ENCODE measurements around the gene MCU. TPM values are rescaled to one million over a fixed set of nuclear protein-coding genes. Genes with fewer than 3 reads are reported as not detected.

MCU gene
- total RNA-seq, 1 donor from 2014 or later: 31.8 TPM

GRCh38 chr10:72858067-72858466, 166.1 kb downstream of the MCU start:
- no peak for DNase-seq (ENCODE audit: low read depth)
- no peak overlapping the region for H2AFZ ChIP-seq (ENCODE audit: low read depth, low read length)
- H3K27me3 ChIP-seq (ENCODE audit: insufficient read depth, low read length): no peaks in the 10 kb centered on the region
- no peak overlapping the region for H3K4me2 ChIP-seq (ENCODE audit: low read length)
- Mint-ChIP-seq H3K9me3 (ENCODE audit: unreplicated experiment) (peaks cover 2% of the 10 kb centered on the region), H3K4me3 (ENCODE audit: unreplicated experiment) (no peak overlapping the region), H3K4me1 (ENCODE audit: low read depth, unreplicated experiment) (no peaks in the 10 kb centered on the region), H3K36me3 (ENCODE audit: low read depth, unreplicated experiment) (peaks cover 5% of the 10 kb centered on the region), H3K27me3 (ENCODE audit: low read depth, unreplicated experiment) (no peaks in the 10 kb centered on the region), H3K27ac (ENCODE audit: unreplicated experiment) (no peak overlapping the region)
- no peak overlapping the region for H3K4me3 ChIP-seq (ENCODE audit: insufficient read depth, low read depth, low read length)
- H3K79me2 ChIP-seq (ENCODE audit: insufficient read depth, low read length): no peaks in the 10 kb centered on the region
- H3K9ac ChIP-seq (ENCODE audit: low read length): no peak overlapping the region
- FAIRE-seq: no peak
- H3K9me3 ChIP-seq (ENCODE audit: insufficient read depth, low read depth, low read length): no peaks in the 10 kb centered on the region
- peaks cover 2% of the 10 kb centered on the region for H3K36me3 ChIP-seq (ENCODE audit: insufficient read depth, low read length)
- TF ChIP-seq EZH2 (IDR thresholded peaks at IDR 0.05; ENCODE audit: insufficient read depth, low read length): no peak
- no peak for TF ChIP-seq CTCF (IDR thresholded peaks at IDR 0.05; ENCODE audit: insufficient read depth, low read depth, low read length)
- no peak overlapping the region for H3K27ac ChIP-seq (ENCODE audit: low read depth, low read length)
- no peaks in the 10 kb centered on the region for H4K20me1 ChIP-seq (ENCODE audit: insufficient read depth, low read length)
- H3K4me1 ChIP-seq (ENCODE audit: insufficient read depth, low read length): no peaks in the 10 kb centered on the region

- Histone ChIP-seq H3K27ac (ENCODE audit: low read depth, low read length) (no peak overlapping the region), H3K4me3 (ENCODE audit: insufficient read depth, low read depth, low read length) (no peak overlapping the region), H3K9me3 (ENCODE audit: insufficient read depth, low read depth, low read length) (no peaks in the 10 kb centered on the region), H3K4me1 (ENCODE audit: insufficient read depth, low read length) (no peaks in the 10 kb centered on the region), H2AFZ (ENCODE audit: low read depth, low read length) (no peak overlapping the region), H3K79me2 (ENCODE audit: insufficient read depth, low read length) (no peaks in the 10 kb centered on the region), H3K36me3 (ENCODE audit: insufficient read depth, low read length) (peaks cover 2% of the 10 kb centered on the region), H4K20me1 (ENCODE audit: insufficient read depth, low read length) (no peaks in the 10 kb centered on the region), H3K27me3 (ENCODE audit: insufficient read depth, low read length) (no peaks in the 10 kb centered on the region), H3K4me2 (ENCODE audit: low read length) (no peak overlapping the region), H3K9ac (ENCODE audit: low read length) (no peak overlapping the region)
- FAIRE-seq: no peak
- Mint-ChIP-seq H3K27me3 (ENCODE audit: low read depth, unreplicated experiment) (no peaks in the 10 kb centered on the region), H3K27ac (ENCODE audit: unreplicated experiment) (no peak overlapping the region), H3K4me3 (ENCODE audit: unreplicated experiment) (no peak overlapping the region), H3K36me3 (ENCODE audit: low read depth, unreplicated experiment) (peaks cover 3% of the 10 kb centered on the region), H3K4me1 (ENCODE audit: low read depth, unreplicated experiment) (no peaks in the 10 kb centered on the region), H3K9me3 (ENCODE audit: unreplicated experiment) (no peaks in the 10 kb centered on the region)
- TF ChIP-seq CTCF (IDR thresholded peaks at IDR 0.05; ENCODE audit: insufficient read depth, low read depth, low read length) (no peak), EZH2 (IDR thresholded peaks at IDR 0.05; ENCODE audit: insufficient read depth, low read length) (no peak)
- no peak for DNase-seq (ENCODE audit: low read depth)
These were observed 171.0 kb downstream of the MCU start for GRCh38 chr10:72862957-72863356.

GRCh38 chr10:72875250-72876055, 183.5 kb downstream of the MCU start:
- no peak overlapping the region for H3K27ac Mint-ChIP-seq (ENCODE audit: unreplicated experiment)
- H3K36me3 ChIP-seq (ENCODE audit: insufficient read depth, low read length): peaks cover 11% of the 10 kb centered on the region
- H3K36me3 Mint-ChIP-seq (ENCODE audit: low read depth, unreplicated experiment): peaks cover 14% of the 10 kb centered on the region
- H3K79me2 ChIP-seq (ENCODE audit: insufficient read depth, low read length): no peaks in the 10 kb centered on the region
- peaks cover 6% of the 10 kb centered on the region for H4K20me1 ChIP-seq (ENCODE audit: insufficient read depth, low read length)
- H3K4me1 ChIP-seq (ENCODE audit: insufficient read depth, low read length): no peaks in the 10 kb centered on the region
- H3K4me2 ChIP-seq (ENCODE audit: low read length): no peak overlapping the region
- H3K9me3 ChIP-seq (ENCODE audit: insufficient read depth, low read depth, low read length): no peaks in the 10 kb centered on the region
- H2AFZ ChIP-seq (ENCODE audit: low read depth, low read length): no peak overlapping the region
- H3K27me3 ChIP-seq (ENCODE audit: insufficient read depth, low read length): no peaks in the 10 kb centered on the region
- H3K27ac ChIP-seq (ENCODE audit: low read depth, low read length): no peak overlapping the region
- DNase-seq (ENCODE audit: low read depth) (no peak), FAIRE-seq (no peak)
- no peak overlapping the region for H3K9ac ChIP-seq (ENCODE audit: low read length)
- no peak overlapping the region for H3K4me3 ChIP-seq (ENCODE audit: insufficient read depth, low read depth, low read length)
- H3K4me3 Mint-ChIP-seq (ENCODE audit: unreplicated experiment): no peak overlapping the region
- no peaks in the 10 kb centered on the region for H3K27me3 Mint-ChIP-seq (ENCODE audit: low read depth, unreplicated experiment)
- H3K4me1 Mint-ChIP-seq (ENCODE audit: low read depth, unreplicated experiment): no peaks in the 10 kb centered on the region
- H3K9me3 Mint-ChIP-seq (ENCODE audit: unreplicated experiment): no peaks in the 10 kb centered on the region
- TF ChIP-seq CTCF (IDR thresholded peaks at IDR 0.05; ENCODE audit: insufficient read depth, low read depth, low read length) (peak; percentile 50), EZH2 (IDR thresholded peaks at IDR 0.05; ENCODE audit: insufficient read depth, low read length) (no peak)
